Choroid plexus epithelial cell (primary cell): ENCODE measurements around the gene GARNL3.

ENCODE experiments used
- DNase-seq: peaks from one replicate; pipeline ENCODE4 v3.0.0-alpha.2; 2010; ENCODE audit warnings: low read depth
- H3K4me3 ChIP-seq: 2 replicates; pipeline ENCODE4 v1.5.1; 2011; ENCODE audit warnings: low read depth, mild to moderate bottlenecking, control low read depth, low read length, moderate library complexity
- CTCF ChIP-seq: conservative IDR thresholded peaks from 2 replicates; pipeline ENCODE4 v1.5.1; 2011; ENCODE audit warnings: low read depth, mild to moderate bottlenecking, control low read depth, inconsistent platforms, low read length, moderate library complexity

Gene GARNL3

GRCh38 chr9:127346584-127346983, 82.0 kb downstream of the GARNL3 start:
- TF ChIP-seq CTCF = peak; percentile 16
- no peak overlapping the region for H3K4me3 ChIP-seq
- DNase-seq = no peak

GRCh38 chr9:127347831-127348776, 83.5 kb downstream of the GARNL3 start:
- TF ChIP-seq CTCF = peak; percentile 64
- peak; percentile 73 for DNase-seq
- no peak overlapping the region for H3K4me3 ChIP-seq

GRCh38 chr9:127349483-127350113, 85.0 kb downstream of the GARNL3 start:
- no peak for TF ChIP-seq CTCF
- no peak overlapping the region for H3K4me3 ChIP-seq
- DNase-seq = no peak

- no peak overlapping the region for H3K4me3 ChIP-seq
- no peak for DNase-seq
Observed at GRCh38 chr9:127351182-127352166, 86.9 kb downstream of the GARNL3 start.

GRCh38 chr9:127353882-127354281, 89.3 kb downstream of the GARNL3 start:
- DNase-seq = no peak
- no peak for TF ChIP-seq CTCF
- no peak overlapping the region for H3K4me3 ChIP-seq

More at GRCh38 chr9:127351182-127352166, 86.9 kb downstream of the GARNL3 start:
- TF ChIP-seq CTCF = no peak

- no peak overlapping the region for H3K4me3 ChIP-seq
- no peak for TF ChIP-seq CTCF
- DNase-seq = no peak
Observed at GRCh38 chr9:127356906-127357305, 92.3 kb downstream of the GARNL3 start.
